NB4 (cell line): ENCODE measurements around the gene LRRK2.

Experiments
- MYC ChIP-seq: IDR thresholded peaks from 2 replicates; pipeline ENCODE4 v1.6.1; 2011; ENCODE audit warnings: low read depth, low read length
- POLR2A ChIP-seq: IDR thresholded peaks from 2 replicates; pipeline ENCODE4 v1.6.1; 2011; ENCODE audit warnings: mild to moderate bottlenecking; ENCODE audit not compliant: insufficient read length; ENCODE audit errors: extremely low read depth
- TF ChIP-seq, protein P1 (sequence below): IDR thresholded peaks from one replicate; pipeline ENCODE4 v1.5.1; 2012; ENCODE audit warnings: low read depth, low read length
- TF ChIP-seq, protein P2 (sequence below): IDR thresholded peaks from 2 replicates; pipeline ENCODE4 v1.6.1; 2011; ENCODE audit warnings: low read depth, low read length

DNA sequence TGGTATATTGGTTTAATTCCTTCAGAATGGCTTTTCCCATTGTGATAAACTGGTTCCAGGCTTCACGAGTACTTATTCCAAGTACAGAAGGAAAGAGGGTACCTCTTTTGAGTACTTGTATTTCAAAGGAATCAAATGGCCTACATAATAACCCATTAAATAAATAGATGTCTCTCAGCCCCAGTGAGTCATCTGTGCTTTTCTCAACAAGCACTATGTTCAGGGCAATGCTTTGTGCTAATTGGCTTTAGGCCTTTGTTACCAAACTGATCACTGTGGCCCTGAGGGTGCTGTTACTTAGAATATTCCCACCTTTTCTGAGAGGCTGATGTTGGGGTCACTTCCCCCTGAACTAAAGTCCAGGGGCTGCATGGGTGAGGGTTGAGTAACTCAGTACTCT, 107.1 kb downstream of the LRRK2 start:
- TF ChIP-seq, protein P1, sequence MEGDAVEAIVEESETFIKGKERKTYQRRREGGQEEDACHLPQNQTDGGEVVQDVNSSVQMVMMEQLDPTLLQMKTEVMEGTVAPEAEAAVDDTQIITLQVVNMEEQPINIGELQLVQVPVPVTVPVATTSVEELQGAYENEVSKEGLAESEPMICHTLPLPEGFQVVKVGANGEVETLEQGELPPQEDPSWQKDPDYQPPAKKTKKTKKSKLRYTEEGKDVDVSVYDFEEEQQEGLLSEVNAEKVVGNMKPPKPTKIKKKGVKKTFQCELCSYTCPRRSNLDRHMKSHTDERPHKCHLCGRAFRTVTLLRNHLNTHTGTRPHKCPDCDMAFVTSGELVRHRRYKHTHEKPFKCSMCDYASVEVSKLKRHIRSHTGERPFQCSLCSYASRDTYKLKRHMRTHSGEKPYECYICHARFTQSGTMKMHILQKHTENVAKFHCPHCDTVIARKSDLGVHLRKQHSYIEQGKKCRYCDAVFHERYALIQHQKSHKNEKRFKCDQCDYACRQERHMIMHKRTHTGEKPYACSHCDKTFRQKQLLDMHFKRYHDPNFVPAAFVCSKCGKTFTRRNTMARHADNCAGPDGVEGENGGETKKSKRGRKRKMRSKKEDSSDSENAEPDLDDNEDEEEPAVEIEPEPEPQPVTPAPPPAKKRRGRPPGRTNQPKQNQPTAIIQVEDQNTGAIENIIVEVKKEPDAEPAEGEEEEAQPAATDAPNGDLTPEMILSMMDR, result no peak
- no peak for TF ChIP-seq POLR2A
- TF ChIP-seq, protein P2, sequence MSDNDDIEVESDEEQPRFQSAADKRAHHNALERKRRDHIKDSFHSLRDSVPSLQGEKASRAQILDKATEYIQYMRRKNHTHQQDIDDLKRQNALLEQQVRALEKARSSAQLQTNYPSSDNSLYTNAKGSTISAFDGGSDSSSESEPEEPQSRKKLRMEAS, result no peak
- no peak for TF ChIP-seq MYC
